HG02981 (cell line): Measurements from ENCODE around the gene NVL.
A peak's percentile ranks its signal among the peaks of the same experiment; 100 is the strongest.
"Not testable (repeated sequence)": the region's sequence is repeated elsewhere in the genome, so short reads cannot be mapped to it uniquely, and the experiment has no call there.

ENCODE experiments used
- ATAC-seq: cut with Tn5 transposase; IDR thresholded peaks from one replicate; pipeline ENCODE4 v1.9.1; 2021; ENCODE audit warnings: mild to moderate bottlenecking, moderate library complexity; ENCODE audit not compliant: unreplicated experiment

The NVL gene

GRCh38 chr1:224338150-224338838 is 8.3 kb upstream of the NVL start:
- no peak for ATAC-seq

GRCh38 chr1:224333939-224334786 is 4.2 kb upstream of the NVL start:
- peak; percentile 28 for ATAC-seq

GRCh38 chr1:224333309-224333926 is 3.4 kb upstream of the NVL start:
- ATAC-seq = peak; percentile 45

- ATAC-seq = no peak
These were observed 1.9 kb upstream of the NVL start for GRCh38 chr1:224331824-224332223.

GRCh38 chr1:224331326-224331725 is 1.4 kb upstream of the NVL start:
- no peak for ATAC-seq

GRCh38 chr1:224329484-224329841 is 509 bp downstream of the NVL start:
- peak; percentile 1 for ATAC-seq

GRCh38 chr1:224328644-224329043 is 1.3 kb downstream of the NVL start:
- ATAC-seq = no peak

- ATAC-seq = no peak
These were observed 4.0 kb downstream of the NVL start for GRCh38 chr1:224325959-224326358.

GRCh38 chr1:224321706-224322105 is 8.3 kb downstream of the NVL start:
- no peak for ATAC-seq

GRCh38 chr1:224317383-224318045 is 12.5 kb downstream of the NVL start:
- no peak for ATAC-seq

- ATAC-seq = no peak
These were observed 17.9 kb downstream of the NVL start for GRCh38 chr1:224312025-224312424.

- not testable (repeated sequence) for ATAC-seq
These were observed 18.5 kb downstream of the NVL start for GRCh38 chr1:224311503-224311902.

- no peak for ATAC-seq
These were observed 21.9 kb downstream of the NVL start for GRCh38 chr1:224308064-224308463.

- ATAC-seq = no peak
These were observed 25.2 kb downstream of the NVL start for GRCh38 chr1:224304767-224305166.

GRCh38 chr1:224302947-224303346 is 27.0 kb downstream of the NVL start:
- no peak for ATAC-seq

GRCh38 chr1:224301391-224301790 is 28.6 kb downstream of the NVL start:
- no peak for ATAC-seq

GRCh38 chr1:224300346-224300745 is 29.6 kb downstream of the NVL start:
- ATAC-seq = no peak

- no peak for ATAC-seq
These were observed 31.3 kb downstream of the NVL start for GRCh38 chr1:224298346-224299330.

- no peak for ATAC-seq
These were observed 35.2 kb downstream of the NVL start for GRCh38 chr1:224294775-224295174.

- no peak for ATAC-seq
These were observed 37.6 kb downstream of the NVL start for GRCh38 chr1:224292419-224292818.
